ENCODE measurements around the gene JOSD2. TPM values are rescaled to one million over a fixed set of nuclear protein-coding genes. Genes with fewer than 3 reads are reported as not detected.
"Not testable (repeated sequence)": the region's sequence is repeated elsewhere in the genome, so short reads cannot be mapped to it uniquely, and the experiment has no call there.

JOSD2 gene
- total RNA-seq, 1 experiment from 2014 or later: 26.2 TPM

- no peak for DNase-seq (ENCODE audit: low read depth)
Measured at GRCh38 chr19:50547385-50548190, 36.6 kb upstream of the JOSD2 start.

GRCh38 chr19:50546527-50547221 is 35.7 kb upstream of the JOSD2 start:
- no peak for DNase-seq (ENCODE audit: low read depth)

DNA sequence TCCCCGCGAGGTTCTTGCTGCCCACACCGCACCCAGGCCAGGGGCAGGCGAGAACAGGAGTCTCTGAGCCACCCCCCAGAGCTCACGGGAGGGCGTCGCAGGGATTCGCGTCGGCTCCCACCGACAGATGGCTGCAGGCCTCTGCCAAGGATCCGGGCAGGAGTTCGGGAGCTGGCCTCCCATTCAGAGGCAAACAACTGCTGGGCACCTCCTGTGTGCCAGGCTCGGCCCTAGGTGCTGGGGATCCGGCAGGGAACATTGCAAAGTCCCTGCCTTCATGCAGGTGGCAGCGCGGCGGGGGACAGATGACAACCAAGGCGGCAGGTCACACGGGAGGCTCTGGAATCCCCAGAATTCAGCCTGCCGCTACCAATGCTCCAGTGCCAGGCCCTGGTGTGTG is 32.0 kb upstream of the JOSD2 start:
- DNase-seq (ENCODE audit: low read depth): no peak

DNA sequence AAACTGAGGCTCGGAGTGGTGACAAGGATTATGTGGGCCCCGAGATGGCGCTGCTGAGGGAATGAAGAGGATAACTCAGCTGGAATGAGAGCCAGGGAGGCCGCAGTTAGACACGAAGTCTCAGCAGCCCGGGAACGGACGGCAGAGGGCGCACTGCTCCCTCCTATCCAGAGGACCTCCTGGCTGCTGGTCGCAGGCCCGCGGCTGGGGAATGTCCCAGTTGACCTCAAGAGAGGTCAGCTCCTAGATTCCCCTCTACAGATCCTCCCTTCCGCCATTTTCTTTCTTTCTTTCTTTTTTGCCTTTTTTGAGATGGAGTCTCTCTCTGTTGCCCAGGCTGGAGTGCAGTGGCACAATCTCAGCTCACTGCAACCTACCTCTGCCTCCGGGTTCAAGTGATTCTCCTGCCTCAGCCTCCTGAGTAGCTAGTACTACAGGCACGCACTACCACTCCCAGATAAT is 26.8 kb upstream of the JOSD2 start:
- DNase-seq (ENCODE audit: low read depth): peak; percentile 93

DNA sequence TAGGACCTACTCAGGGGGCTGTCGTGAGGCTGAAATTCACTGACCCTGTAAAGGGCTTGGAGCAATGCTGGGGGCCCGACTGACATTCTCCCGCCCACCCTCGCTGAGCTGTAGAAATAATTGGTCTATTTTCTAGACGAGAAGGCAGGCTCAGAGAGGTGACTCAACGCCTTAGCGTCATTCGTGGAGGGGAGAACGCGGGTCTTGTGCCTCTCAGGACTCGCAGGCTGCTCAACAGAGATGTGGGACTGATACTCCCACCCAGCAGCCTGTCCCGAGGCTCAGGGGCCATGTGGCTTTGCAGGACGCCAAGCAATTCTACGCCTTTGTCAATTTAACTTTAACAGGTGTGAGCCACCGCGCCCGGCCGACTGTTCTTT is 26.3 kb upstream of the JOSD2 start:
- peak; percentile 49 for DNase-seq (ENCODE audit: low read depth)

DNA sequence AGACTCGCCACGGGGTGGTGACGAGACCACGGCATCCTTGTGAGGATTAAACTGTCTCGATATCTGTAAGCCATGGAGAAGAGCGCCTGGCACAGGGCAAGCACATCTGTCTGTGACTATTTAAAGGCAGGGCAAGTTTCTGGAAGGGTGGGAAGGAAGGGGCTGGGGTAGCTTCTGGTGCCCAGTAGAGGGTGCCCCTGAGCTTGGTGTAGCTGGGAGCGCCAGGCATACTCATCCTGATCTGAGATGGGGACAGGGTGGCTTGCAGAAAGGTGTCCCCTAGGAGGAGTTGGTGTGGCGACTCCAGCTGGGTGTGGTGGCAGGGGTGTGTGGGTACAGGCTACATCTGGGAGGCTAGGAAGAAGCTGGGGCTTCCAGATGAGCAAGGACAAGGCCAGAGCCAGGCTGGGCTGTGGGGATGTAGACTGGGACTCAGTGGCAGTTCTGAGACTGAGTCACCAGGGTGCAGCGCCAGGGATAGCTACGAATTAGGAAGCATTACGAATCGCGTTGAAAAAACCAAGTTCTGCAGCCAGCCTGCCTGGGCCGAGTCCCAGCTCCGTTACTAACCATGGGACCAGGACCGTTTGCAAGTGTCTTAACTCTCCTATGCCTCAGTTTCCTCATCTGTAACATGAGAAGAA is 25.8 kb upstream of the JOSD2 start:
- DNase-seq (ENCODE audit: low read depth): no peak

- DNase-seq (ENCODE audit: low read depth): no peak
Measured at GRCh38 chr19:50535672-50536187, 24.7 kb upstream of the JOSD2 start.

DNA sequence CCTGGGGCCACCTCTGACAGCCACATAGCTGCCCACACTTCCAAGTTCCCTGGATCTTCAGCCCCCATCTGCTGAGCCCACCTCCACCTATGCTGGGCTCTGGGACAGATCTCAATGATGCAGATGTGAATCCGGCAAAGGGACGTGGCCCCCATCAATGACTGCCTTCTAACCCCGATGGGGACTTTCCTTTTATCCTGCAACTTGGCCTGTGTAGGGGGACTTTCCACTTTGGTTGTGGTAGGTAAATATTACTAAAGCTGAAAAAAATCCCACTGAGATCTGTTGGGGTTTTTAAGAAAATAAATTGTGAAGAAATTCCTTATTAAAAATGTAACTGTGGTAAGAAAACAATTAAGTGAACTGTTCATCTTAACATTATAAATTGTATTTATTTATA is 23.5 kb upstream of the JOSD2 start:
- DNase-seq (ENCODE audit: low read depth): no peak

DNA sequence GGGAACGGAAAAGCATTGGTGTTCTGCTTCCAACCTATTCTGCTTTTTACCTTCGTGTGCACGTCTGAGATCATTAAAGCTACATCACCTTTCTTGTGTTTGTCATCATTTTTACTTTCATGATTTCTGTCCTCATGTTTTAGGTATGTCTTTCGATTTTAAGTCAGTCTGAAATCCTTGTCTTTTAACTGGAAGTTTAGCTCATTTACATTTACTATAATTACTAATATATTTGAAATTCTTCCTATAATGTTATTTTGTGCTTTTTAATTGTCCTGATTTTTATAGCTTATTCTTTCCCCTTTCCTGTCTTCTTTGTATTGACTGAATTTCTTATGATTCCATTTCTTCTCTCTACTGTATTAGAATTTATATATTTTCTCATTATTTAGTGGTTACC is 22.0 kb upstream of the JOSD2 start:
- DNase-seq (ENCODE audit: low read depth): no peak

DNA sequence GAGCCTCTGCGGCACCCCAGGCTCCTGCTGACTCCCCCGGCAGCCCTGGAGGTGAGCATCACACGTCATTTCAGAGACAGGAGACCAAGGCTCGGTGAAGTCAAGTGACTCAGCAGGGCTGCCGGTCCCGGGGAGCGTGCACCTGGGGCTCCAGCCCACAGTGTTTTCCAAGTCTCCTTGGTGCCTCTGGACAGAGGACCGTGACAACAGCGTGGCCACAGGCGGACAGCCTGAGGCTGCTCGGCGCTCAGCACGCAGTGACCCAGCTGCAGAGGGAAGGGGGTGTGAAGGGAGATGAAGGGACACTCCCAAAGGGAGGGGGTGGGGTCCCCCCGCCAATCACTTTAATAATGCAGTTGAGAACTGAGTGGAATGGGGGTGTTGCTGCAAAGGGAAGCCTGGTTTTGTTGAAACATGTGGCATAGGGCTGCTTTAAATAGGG is 20.2 kb upstream of the JOSD2 start:
- DNase-seq (ENCODE audit: low read depth): no peak

DNA sequence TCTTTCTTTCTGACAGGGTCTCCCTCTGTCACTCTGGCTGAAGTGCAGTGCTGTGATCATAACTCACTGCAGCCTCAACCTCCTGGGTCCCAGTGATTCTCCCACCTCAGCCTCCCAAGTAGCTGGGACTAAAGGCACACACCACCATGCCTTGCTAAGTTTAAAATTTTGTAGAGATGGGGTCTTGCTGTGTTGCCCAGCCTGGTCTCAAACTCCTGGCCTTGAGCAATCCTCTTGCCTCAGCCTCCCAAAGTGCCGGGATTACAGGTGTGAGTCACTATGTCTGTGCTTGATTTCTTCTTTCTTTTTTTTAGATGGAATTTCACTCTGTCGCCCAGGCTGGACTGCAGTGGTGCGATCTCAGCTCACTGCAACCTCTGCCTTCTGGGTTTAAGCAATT is 17.1 kb upstream of the JOSD2 start:
- DNase-seq (ENCODE audit: low read depth): not testable (repeated sequence)

DNA sequence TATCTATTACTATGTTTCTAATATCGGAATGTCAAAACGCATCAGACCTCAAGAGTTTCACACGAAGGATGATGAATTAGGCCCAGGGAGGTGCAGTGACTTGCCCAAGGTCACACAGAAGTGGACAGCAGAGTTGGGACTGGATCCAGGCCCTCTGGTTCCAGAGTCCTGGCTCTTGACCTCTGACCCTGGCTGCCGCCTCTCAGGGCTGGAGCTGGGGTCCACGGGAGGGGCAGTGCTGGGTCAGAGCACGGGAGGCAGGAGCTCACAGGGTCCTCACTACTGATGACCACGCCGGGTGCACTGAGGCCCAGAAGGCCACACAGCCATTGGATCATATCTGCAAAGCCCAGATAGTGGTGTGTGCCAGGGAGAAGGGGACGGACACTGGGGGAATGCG is 11.9 kb upstream of the JOSD2 start:
- no peak for DNase-seq (ENCODE audit: low read depth)

DNA sequence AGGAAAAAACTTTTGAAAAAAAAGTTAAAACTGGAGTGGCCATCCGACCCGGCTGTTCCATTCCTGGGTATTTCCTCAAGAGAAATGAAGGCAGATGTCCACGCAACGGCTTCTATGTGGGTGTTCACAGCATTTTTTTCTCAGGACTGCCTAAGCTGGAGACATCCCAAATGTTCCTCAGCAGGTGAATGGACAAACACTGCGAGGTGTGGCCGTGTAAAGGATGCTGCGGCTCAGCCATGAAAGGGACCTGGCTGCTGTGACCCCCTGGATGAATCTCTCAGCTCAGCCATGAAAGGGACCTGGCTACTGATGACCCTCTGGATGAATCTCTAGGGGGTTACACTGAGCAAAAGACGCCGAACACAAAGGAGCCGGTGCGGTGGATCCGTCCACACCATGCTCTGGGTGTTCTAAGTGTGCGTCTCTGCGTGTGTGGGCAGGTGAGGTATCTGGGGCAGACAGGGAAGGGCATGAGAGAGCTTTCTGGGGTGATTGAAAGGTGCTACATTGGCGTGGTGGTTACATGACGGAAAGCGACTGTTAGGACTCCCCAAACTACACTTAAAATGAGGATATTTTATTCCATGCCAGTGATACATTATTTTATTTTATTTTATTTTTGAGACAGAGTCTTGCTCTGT is 10.0 kb upstream of the JOSD2 start:
- no peak for DNase-seq (ENCODE audit: low read depth)

DNA sequence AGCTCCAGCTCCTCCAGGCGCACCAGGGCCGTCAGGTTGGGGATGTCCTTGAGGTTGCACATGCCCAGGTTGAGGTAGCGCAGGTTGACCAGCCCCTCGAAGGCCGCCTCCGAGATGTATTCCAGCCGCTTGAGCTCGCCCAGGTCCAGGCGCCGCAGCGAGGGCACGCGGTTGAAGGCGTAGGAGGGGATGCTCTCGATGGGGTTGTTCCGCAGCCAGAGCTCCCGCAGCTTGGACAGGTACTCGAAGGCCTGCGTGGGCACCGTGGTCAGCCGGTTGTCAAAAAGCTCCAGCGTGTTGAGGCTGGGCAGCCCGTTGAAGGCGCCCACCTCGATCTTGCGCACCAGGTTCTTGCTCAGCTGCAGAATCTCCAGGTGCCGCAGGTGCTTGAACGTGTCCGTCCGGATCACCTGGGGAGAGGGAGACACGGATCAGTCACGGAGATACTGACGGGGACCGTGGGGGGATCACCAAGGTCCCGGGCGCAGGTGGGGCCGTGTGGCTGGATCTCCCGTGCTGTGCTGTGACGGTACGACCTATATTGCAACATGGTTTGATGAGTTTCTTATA is 8.1 kb upstream of the JOSD2 start:
- DNase-seq (ENCODE audit: low read depth): no peak

DNA sequence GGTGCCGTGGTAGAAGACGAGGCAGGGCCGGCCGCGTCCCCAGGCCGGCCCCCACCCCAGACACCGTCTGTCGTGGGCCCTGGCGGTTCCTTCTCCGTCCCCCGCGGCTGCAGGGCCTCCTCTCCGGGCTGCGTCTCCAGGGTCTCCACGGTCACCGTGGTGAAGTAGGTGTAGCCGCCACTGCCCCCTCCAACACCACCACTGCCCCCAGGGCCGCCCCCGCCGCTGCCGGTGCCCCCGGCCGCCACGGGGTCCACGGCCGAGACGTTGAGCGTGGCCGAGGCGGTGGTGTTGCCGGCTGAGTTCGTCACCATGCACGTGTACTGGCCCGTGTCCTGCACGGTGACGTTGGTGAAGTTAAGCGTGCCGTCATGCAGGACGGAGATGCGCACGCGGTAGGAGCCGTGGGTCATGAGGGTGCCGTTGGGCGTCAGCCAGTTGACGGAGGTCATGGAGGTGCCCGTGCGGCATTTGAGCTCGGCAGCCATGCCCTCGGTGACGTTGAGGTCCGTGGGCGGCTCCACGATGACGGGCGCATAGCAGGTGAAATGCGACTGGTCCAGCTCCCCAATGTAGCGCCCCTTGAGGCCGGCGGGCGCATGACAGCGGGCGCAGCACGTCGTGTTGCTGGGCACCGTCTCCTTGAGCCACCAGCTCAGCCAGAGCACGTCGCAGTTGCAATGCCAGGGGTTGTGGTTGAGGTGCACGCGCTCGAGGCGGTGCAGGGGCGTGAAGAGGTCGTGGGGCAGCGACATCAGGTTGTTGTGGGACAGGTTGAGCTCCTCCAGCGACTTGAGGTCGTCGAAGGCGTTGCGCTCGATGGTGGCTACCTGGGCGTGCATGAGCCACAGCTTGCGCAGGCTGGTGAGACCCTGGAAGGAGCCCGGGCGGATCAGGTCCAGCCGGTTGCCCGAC is 7.4 kb upstream of the JOSD2 start:
- DNase-seq (ENCODE audit: low read depth): no peak

DNA sequence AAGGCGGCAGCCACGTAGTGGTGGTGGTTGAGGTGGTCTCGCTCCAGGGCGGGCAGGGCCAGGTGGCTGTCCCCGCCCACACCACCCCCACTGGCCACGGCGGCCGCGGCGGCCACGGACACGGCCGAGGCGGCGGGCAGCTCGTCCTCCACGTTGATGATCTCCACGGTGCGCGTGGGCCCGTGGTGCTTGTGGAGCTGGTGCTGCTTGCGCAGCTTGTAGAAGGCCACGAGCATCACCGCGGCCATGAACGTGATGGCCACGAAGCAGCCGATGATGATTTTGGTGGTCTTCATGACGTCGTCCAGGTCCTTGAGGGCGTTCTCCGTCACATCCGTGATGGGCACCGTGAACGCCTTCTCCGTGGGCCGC is 6.7 kb upstream of the JOSD2 start:
- no peak for DNase-seq (ENCODE audit: low read depth)

DNA sequence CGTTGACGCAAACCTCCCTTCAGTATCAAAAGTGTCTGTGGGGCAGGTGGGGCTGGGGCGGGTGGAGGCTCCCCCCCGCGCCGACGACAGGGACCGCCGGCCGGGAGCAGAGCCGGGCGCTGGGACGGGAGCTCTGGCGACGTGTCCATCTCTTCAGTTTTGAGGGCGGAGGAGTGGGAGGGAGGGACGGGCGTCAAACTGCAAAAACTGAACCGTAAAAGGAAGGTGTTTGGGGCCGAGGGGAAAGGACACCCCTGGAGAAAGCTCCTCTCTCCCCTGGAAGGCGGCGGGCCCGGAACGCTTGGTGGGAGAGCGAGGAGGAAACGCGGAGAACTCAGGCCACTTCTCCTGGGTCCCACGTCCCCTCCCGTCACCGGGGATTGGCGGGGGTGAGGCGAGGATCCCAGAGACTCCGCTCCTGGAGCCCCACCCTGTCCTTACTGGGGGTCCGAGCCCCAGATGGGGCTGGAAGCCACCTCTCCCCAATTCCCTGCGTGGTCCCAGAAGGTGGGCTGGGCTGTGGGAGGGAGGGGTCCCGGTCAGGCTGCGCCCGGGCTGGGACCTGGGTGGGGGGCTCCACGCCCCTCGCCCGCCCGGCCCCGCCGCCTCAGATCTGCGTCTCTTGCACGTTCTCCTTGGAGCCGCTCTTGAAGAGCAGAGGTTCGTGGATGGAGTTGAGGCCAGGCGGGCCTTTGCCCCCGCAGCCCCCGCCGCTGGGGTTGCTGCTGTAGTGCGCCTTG is 6.1 kb upstream of the JOSD2 start:
- no peak for DNase-seq (ENCODE audit: low read depth)

DNA sequence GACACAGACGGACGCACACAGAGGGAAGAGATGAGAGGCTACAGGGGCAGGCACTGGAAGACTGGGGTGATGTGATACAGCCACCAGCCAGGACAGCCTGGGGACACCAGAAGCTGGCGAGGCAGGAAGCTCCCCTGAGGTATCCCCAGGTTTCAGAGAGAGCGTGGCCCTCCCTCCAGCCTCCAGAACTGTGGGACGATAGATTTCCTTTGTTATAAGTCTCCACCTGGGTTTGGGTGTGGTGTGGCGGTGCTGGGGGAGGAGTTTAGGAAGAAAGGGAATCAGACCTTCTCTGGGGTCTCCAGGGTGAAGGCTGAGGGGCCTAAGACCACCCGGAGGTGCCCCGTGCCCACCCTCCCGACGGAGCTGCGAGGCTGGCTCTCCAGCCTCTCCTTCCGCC is 5.5 kb upstream of the JOSD2 start:
- no peak for DNase-seq (ENCODE audit: low read depth)

DNA sequence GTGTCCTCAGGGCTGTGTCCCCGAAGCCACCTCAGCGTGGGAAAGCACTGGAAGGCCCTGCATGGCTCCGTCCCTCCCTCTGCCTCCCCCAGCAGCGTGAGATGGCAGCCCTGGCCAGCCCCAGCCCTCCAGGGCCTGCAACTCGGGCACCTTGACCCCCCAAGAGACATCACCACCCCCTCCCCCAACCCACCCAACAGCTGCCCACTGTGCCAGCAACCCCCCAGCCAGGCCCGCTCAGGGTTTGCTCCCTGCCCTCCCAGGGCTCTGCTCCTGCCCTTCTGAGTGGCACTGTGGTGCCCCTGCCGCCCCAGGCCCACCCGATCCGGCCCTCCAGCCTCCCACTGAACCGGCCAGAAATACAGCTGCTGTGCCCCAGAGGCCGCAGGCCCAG is 4.2 kb upstream of the JOSD2 start:
- no peak for DNase-seq (ENCODE audit: low read depth)
